Measurements from ENCODE around the gene CCDC24.

Gene CCDC24

GRCh38 chr1:43956234-43956633 lies 35.2 kb upstream of the CCDC24 start:
- H3K4me3 ChIP-seq (ENCODE audit: low read length): no peak overlapping the region
- TF ChIP-seq CTCF (IDR thresholded peaks at IDR 0.05; ENCODE audit: insufficient read depth, low read depth, low read length, missing control alignments): no peak
- DNase-seq (ENCODE audit: low read depth): no peak

- H3K4me3 ChIP-seq (ENCODE audit: low read length): no peak overlapping the region
- peak; percentile 72 for DNase-seq (ENCODE audit: low read depth)
- no peak for TF ChIP-seq CTCF (IDR thresholded peaks at IDR 0.05; ENCODE audit: insufficient read depth, low read depth, low read length, missing control alignments)
Observed at GRCh38 chr1:43957407-43958040, 33.9 kb upstream of the CCDC24 start.

- H3K4me3 ChIP-seq (ENCODE audit: low read length): no peak overlapping the region
- no peak for TF ChIP-seq CTCF (IDR thresholded peaks at IDR 0.05; ENCODE audit: insufficient read depth, low read depth, low read length, missing control alignments)
- DNase-seq (ENCODE audit: low read depth): no peak
Observed at GRCh38 chr1:43958351-43959255, 32.8 kb upstream of the CCDC24 start.

GRCh38 chr1:43960798-43961197 lies 30.6 kb upstream of the CCDC24 start:
- no peak for TF ChIP-seq CTCF (IDR thresholded peaks at IDR 0.05; ENCODE audit: insufficient read depth, low read depth, low read length, missing control alignments)
- no peak for DNase-seq (ENCODE audit: low read depth)
- no peak overlapping the region for H3K4me3 ChIP-seq (ENCODE audit: low read length)

GRCh38 chr1:43961692-43962091 lies 29.7 kb upstream of the CCDC24 start:
- no peak for TF ChIP-seq CTCF (IDR thresholded peaks at IDR 0.05; ENCODE audit: insufficient read depth, low read depth, low read length, missing control alignments)
- DNase-seq (ENCODE audit: low read depth): no peak
- H3K4me3 ChIP-seq (ENCODE audit: low read length): no peak overlapping the region

GRCh38 chr1:43962324-43962723 lies 29.1 kb upstream of the CCDC24 start:
- no peak for TF ChIP-seq CTCF (IDR thresholded peaks at IDR 0.05; ENCODE audit: insufficient read depth, low read depth, low read length, missing control alignments)
- no peak for DNase-seq (ENCODE audit: low read depth)
- H3K4me3 ChIP-seq (ENCODE audit: low read length): no peak overlapping the region
